ENCODE results near the gene MTG1.

MTG1 gene

DNA sequence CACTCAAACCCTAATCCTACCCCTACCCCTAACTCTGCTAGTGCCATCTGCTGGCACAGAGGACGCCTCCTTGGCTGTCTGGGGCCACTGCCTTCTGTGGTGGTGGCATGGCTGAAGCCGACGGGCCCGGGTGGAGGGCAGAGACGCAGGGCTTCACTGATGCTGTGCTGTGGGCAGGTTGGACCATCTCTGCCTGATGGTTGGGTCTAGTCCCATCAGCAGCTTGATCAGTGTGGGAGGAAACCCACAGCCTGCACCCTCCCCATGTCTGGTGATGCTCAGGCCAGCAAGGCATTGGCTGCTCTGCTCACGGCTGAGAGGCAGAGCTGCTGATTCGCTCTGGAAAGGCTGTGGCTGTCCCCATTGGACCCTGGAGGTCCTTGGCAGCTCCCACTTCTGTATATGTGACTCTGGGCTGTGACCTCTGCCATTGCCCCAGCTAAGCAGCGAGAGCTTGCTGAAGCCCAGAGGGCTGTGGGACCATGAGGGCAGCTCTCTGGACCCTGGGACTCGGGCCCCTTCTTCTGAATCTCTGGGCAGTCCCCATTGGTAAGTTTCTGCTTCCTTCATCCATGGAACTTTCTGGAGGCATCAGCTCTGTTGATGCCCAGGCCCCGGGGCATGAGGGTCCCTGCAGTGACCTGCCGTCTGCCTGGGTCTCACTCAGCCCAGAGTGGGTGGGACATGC, 59.7 kb downstream of the MTG1 start, which contains the start of gene SCART1:
SCART1 (plus strand) TSS at position 430 of the 688 bp plus-strand sequence; CDS start at position 483, 53 bp downstream.
- no peak within 1 kb of the TSS for H3K9ac ChIP-seq (ENCODE audit: low read length)
- no peaks in the 10 kb centered on the region for H3K27me3 ChIP-seq (replicated peaks; ENCODE audit: control insufficient read depth, insufficient read depth, low read length)
- H3K4me1 ChIP-seq (ENCODE audit: control insufficient read depth, insufficient read depth, low read length) = no peaks in the 10 kb centered on the region
- H3K36me3 ChIP-seq (ENCODE audit: control insufficient read depth, insufficient read depth, low read length, severe bottlenecking) = no peaks in the 10 kb centered on the region
- no peak within 1 kb of the TSS for H3K4me3 ChIP-seq (ENCODE audit: low read length)
- peaks cover 11% of the 10 kb centered on the region for H3K9me3 ChIP-seq (ENCODE audit: control insufficient read depth, low read length)
- DNase-seq (ENCODE audit: low read depth) = no peak

DNA sequence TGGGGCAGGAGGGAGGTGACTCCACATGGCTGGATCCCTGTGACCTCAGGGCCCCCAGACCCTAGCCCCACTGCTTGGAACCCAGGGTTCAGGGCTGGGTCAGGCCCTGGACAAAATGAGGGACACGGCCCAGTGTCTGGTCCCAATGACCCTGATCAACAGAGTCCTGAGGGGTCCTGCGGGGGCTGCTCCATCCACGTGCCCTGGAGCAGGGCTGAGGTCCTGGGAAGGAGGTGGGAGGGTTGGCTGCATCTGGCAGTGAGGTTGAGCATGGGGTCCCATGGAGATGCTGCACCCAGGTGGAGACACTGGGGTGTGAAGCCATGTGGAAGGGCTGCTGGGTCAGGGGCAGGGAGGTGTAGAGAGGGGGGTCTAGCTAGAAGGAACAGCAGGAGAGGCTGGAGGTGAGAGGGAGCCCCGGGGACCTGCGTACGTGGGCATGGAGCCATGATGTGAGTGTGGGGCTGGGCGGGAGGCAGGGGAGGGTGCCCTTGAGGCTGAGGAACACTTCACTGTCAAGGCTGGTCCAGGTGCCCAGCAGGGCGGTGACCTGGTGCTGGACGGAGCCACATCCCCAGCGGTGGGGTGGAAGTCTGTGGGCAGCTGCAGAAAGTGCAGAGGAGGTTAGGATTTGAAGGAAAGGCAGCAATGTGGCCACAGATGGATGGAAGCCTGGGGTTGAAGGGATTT, 60.4 kb downstream of the MTG1 start:
- DNase-seq (ENCODE audit: low read depth) = no peak
- H3K36me3 ChIP-seq (ENCODE audit: control insufficient read depth, insufficient read depth, low read length, severe bottlenecking) = no peaks in the 10 kb centered on the region
- H3K4me1 ChIP-seq (ENCODE audit: control insufficient read depth, insufficient read depth, low read length) = no peaks in the 10 kb centered on the region
- no peaks in the 10 kb centered on the region for H3K27me3 ChIP-seq (replicated peaks; ENCODE audit: control insufficient read depth, insufficient read depth, low read length)
- H3K9me3 ChIP-seq (ENCODE audit: control insufficient read depth, low read length) = peaks cover 4% of the 10 kb centered on the region
- no peak overlapping the region for H3K9ac ChIP-seq (ENCODE audit: low read length)
- no peak overlapping the region for H3K4me3 ChIP-seq (ENCODE audit: low read length)

DNA sequence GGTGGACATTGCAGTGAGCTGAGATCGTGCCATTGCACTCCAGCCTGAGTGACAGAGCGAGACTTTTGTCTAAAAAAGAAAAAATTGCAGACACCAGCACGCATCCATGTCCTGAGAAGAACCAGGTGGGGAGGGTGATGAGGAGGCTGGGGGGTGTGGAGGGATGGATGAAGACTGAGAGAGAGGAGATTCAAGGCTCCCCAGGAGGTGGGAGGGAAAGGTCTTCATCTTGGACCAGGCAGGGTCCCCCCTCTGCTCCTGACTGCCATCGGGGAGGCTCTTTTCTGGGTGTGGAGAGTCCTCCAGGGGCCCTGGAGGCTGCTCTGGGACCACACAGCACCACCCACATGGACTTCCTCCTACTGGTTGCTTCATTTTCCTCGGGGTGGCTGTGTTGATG, 61.2 kb downstream of the MTG1 start:
- H3K36me3 ChIP-seq (ENCODE audit: control insufficient read depth, insufficient read depth, low read length, severe bottlenecking) = no peaks in the 10 kb centered on the region
- H3K4me3 ChIP-seq (ENCODE audit: low read length) = no peak overlapping the region
- peaks cover 3% of the 10 kb centered on the region for H3K9me3 ChIP-seq (ENCODE audit: control insufficient read depth, low read length)

DNA sequence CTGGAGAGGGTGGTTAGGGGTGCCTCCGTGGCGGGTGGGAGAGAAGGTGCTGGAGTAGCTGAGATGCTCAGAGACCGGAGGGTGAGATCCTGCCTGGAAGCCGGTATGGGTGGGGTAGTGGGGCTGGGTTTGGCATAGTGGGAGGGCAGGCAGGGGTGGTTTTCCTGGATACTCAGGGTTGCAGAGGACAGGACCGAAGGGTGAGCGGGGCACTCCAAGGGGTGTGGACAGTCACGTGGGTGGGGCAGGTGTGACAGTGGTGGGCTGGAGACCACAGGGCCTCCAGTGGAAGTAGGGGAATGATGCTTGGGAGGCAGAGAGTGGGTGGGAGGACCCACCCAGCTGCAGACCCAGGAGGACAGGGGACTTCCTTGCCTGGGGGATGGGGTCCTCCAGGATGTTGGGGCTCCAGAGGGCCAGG, 61.7 kb downstream of the MTG1 start:
- no peaks in the 10 kb centered on the region for H3K36me3 ChIP-seq (ENCODE audit: control insufficient read depth, insufficient read depth, low read length, severe bottlenecking)
- H3K4me3 ChIP-seq (ENCODE audit: low read length) = no peak overlapping the region
- no peaks in the 10 kb centered on the region for H3K27me3 ChIP-seq (replicated peaks; ENCODE audit: control insufficient read depth, insufficient read depth, low read length)
- H3K9ac ChIP-seq (ENCODE audit: low read length) = no peak overlapping the region
- H3K9me3 ChIP-seq (ENCODE audit: control insufficient read depth, low read length) = peaks cover 3% of the 10 kb centered on the region
- no peaks in the 10 kb centered on the region for H3K4me1 ChIP-seq (ENCODE audit: control insufficient read depth, insufficient read depth, low read length)
- no peak for DNase-seq (ENCODE audit: low read depth)

More for the DNA sequence above, 61.2 kb downstream of the MTG1 start:
- H3K27me3 ChIP-seq (replicated peaks; ENCODE audit: control insufficient read depth, insufficient read depth, low read length) = no peaks in the 10 kb centered on the region
- H3K4me1 ChIP-seq (ENCODE audit: control insufficient read depth, insufficient read depth, low read length) = no peaks in the 10 kb centered on the region
- no peak overlapping the region for H3K9ac ChIP-seq (ENCODE audit: low read length)
- no peak for DNase-seq (ENCODE audit: low read depth)

DNA sequence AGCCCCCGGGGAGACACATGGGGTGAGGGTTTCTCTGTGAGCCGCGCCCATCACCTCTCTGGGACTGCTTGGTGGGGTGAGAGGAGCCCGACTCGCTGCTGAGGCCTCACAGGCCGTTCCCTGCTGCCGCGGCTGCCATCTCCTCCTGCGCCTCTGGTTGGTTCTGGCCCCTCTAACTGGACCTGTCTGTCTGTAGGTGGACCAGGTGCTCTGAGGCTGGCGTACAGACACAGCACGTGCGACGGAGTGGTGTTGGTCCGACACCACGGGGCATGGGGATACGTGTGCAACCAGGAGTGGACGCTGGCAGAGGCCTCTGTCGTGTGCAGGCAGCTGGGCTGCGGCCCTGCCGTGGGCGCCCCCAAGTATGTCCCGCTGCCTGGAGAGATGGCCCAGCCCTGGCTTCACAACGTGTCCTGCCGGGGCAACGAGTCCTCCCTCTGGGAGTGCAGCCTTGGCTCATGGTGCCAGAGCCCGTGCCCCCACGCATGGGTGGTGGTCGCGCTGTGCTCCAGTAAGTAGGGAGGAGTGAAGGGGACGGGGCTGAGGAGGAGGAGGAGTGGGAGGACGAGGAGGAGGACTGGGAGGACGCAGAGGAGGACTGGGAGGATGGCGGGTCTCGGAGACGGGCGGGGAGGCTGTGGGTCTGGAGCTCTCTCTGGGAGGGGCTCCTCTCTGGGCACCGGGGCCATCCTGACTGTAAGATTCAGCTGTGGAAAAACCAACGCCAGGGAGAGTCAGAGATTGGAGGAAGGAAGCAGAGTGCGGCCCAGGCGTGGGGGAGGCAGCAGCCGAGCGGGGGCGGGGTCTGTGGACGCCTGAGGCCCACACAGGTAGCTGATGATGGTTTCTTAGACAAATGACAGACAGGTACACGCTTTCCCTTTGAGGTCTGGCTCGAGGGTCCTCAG, 62.3 kb downstream of the MTG1 start:
- Histone ChIP-seq H3K36me3 (ENCODE audit: control insufficient read depth, insufficient read depth, low read length, severe bottlenecking) (no peaks in the 10 kb centered on the region), H3K9me3 (ENCODE audit: control insufficient read depth, low read length) (no peaks in the 10 kb centered on the region), H3K27me3 (replicated peaks; ENCODE audit: control insufficient read depth, insufficient read depth, low read length) (no peaks in the 10 kb centered on the region), H3K9ac (ENCODE audit: low read length) (no peak overlapping the region), H3K4me1 (ENCODE audit: control insufficient read depth, insufficient read depth, low read length) (no peaks in the 10 kb centered on the region), H3K4me3 (ENCODE audit: low read length) (no peak overlapping the region)
- DNase-seq (ENCODE audit: low read depth) = no peak

DNA sequence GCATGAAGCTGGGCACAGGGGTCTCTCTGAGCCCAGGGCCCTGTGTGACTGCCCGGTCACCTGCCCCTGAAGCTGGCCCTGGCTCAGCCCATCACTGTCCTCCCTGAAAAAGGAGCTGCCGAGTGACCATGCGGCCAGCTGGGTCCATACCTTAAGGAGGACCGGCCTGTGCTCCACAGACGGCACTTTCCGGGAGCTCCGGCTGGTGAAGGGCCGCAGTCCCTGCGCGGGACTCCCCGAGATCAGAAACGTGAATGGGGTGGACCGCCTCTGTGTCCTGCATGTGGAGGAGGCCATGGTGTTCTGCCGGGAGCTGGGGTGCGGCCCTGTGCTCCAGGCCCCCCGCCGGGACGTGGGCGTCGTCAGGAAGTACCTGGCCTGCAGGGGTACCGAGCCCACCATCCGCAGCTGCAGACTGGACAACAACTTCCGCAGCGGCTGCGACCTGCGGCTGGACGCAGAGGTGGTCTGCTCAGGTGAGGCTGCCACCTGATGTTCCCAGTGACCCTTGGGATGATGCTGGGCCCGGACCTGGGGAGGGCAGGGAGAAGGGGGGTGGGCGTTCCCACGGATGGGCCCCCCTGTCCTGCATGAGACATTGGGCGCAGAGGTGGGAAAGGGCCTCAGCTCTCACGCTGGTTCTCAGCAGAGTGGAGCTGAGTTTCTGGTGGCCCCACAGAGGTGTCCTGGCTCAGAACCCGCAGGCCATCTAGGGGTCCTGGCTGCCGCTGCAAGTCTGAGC, 63.3 kb downstream of the MTG1 start:
- no peaks in the 10 kb centered on the region for H3K36me3 ChIP-seq (ENCODE audit: control insufficient read depth, insufficient read depth, low read length, severe bottlenecking)
- H3K27me3 ChIP-seq (replicated peaks; ENCODE audit: control insufficient read depth, insufficient read depth, low read length) = no peaks in the 10 kb centered on the region
- H3K9ac ChIP-seq (ENCODE audit: low read length) = no peak overlapping the region
- no peak overlapping the region for H3K4me3 ChIP-seq (ENCODE audit: low read length)
- no peaks in the 10 kb centered on the region for H3K4me1 ChIP-seq (ENCODE audit: control insufficient read depth, insufficient read depth, low read length)
- DNase-seq (ENCODE audit: low read depth) = no peak
- no peaks in the 10 kb centered on the region for H3K9me3 ChIP-seq (ENCODE audit: control insufficient read depth, low read length)

DNA sequence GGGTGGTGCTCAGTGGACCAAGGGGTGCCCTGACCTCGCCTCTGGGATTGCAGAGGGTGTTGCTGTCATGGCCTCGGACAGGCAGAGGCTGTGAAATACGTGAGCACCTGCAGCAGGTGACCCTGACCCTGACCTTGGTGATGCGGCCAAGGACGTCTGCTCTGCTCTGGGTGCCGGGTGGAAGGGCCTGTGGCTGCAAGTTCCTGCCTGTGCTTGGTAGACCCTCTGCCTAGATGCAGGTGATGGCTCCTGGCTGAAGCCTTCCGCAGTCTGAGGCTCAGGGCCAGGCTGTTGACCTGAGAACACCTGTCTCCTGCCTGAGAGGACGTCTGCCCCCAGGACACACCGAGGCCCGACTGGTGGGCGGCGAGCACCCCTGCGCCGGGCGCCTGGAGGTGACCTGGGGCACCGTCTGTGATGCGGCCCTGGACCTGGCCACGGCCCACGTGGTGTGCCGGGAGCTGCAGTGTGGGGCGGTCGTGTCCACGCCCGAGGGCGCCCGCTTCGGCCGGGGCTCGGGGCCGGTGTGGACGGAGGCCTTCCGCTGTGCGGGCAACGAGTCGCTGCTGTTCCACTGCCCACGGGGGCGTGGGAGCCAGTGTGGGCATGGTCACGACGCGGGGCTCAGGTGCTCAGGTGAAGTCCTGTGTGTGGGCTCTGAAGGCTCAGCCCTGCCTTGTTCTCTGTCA, 64.2 kb downstream of the MTG1 start:
- H3K9ac ChIP-seq (ENCODE audit: low read length) = no peak overlapping the region
- H3K36me3 ChIP-seq (ENCODE audit: control insufficient read depth, insufficient read depth, low read length, severe bottlenecking) = no peaks in the 10 kb centered on the region
- DNase-seq (ENCODE audit: low read depth) = no peak
- H3K9me3 ChIP-seq (ENCODE audit: control insufficient read depth, low read length) = no peaks in the 10 kb centered on the region
- H3K4me1 ChIP-seq (ENCODE audit: control insufficient read depth, insufficient read depth, low read length) = no peaks in the 10 kb centered on the region
- no peaks in the 10 kb centered on the region for H3K27me3 ChIP-seq (replicated peaks; ENCODE audit: control insufficient read depth, insufficient read depth, low read length)
- no peak overlapping the region for H3K4me3 ChIP-seq (ENCODE audit: low read length)

DNA sequence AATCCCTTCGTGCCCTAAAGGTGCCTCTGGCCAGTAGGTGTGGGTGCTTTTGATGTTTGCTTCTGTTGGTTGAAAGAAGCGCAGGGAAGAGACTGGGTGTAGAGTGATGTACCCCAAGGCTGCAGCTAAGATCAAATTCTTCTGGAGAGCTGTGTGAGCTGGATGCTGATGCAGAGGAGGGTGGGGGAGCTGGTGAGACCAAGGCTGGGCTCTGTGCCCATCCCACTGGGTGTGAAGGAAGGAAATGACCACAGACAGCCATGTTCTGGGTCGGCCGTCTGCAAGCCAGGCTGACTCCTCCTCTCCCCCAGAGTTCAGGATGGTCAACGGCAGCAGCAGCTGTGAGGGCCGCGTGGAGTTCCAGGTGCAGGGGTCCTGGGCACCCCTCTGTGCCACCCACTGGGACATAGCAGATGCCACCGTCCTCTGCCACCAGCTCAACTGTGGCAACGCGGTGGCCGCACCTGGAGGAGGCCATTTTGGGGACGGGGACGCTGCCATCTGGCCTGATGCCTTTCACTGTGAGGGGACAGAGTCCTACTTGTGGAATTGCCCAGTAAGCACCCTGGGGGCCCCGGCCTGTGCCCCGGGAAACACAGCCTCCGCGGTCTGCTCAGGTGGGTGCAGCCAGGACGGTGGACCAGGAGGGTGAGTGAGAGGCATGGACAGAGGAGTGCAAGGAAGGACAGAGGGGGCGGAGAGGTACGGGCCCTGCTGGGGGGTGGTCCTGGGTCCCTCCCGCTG, 64.9 kb downstream of the MTG1 start:
- Histone ChIP-seq H3K36me3 (ENCODE audit: control insufficient read depth, insufficient read depth, low read length, severe bottlenecking) (no peaks in the 10 kb centered on the region), H3K4me3 (ENCODE audit: low read length) (no peak overlapping the region), H3K27me3 (replicated peaks; ENCODE audit: control insufficient read depth, insufficient read depth, low read length) (no peaks in the 10 kb centered on the region), H3K9me3 (ENCODE audit: control insufficient read depth, low read length) (no peaks in the 10 kb centered on the region), H3K9ac (ENCODE audit: low read length) (no peak overlapping the region), H3K4me1 (ENCODE audit: control insufficient read depth, insufficient read depth, low read length) (no peaks in the 10 kb centered on the region)
- DNase-seq (ENCODE audit: low read depth) = no peak

DNA sequence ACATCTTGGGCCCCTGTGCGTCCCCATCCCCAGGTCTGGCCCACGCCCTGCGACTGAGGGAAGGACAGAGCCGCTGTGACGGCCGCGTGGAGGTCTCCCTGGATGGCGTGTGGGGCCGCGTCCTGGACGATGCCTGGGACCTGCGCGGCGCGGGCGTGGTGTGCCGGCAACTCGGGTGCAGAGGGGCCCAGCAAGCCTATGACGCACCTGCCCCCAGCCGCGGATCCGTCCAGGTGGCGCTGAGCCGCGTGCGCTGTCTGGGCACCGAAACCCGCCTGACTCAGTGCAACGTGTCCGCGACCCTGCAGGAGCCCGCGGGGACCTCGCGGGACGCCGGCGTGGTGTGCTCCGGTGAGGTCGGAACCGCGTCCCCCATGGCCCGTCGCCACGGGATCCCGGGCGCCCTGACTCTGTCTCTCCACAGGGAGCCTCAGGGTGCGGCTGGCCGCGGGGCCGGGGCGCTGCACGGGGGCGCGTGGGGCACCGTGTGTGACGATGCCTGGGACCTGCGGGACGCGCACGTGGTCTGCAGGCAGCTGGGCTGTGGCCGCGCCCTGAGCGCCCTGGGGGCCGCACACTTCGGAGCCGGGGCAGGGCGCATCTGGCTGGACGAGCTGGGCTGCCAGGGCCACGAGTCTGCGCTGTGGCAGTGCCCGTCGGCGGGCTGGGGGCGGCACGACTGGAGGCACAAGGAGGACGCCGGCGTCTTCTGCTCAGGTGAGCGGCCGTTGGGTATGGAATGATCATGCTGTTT, 65.7 kb downstream of the MTG1 start:
- no peaks in the 10 kb centered on the region for H3K4me1 ChIP-seq (ENCODE audit: control insufficient read depth, insufficient read depth, low read length)
- no peak for DNase-seq (ENCODE audit: low read depth)
- H3K36me3 ChIP-seq (ENCODE audit: control insufficient read depth, insufficient read depth, low read length, severe bottlenecking) = no peaks in the 10 kb centered on the region
- no peak overlapping the region for H3K4me3 ChIP-seq (ENCODE audit: low read length)
- H3K9ac ChIP-seq (ENCODE audit: low read length) = no peak overlapping the region
- no peaks in the 10 kb centered on the region for H3K9me3 ChIP-seq (ENCODE audit: control insufficient read depth, low read length)
- H3K27me3 ChIP-seq (replicated peaks; ENCODE audit: control insufficient read depth, insufficient read depth, low read length) = no peaks in the 10 kb centered on the region

All from adipocyte (in vitro differentiated cells).